GM23338 (cell line): ENCODE data around the gene ASAP2. TPM values are rescaled to one million over a fixed set of nuclear protein-coding genes. Genes with fewer than 3 reads are reported as not detected.

Experiments used
- ATAC-seq: fragments of 200-7000 bp; cut with Tn5 transposase; 3 replicates; pipeline ENCODE4 v1.9.1; 2020
- DNase-seq: peaks from one replicate; pipeline ENCODE4 v3.0.0-alpha.2; 2015; ENCODE audit warnings: low spot score
- H2AFZ ChIP-seq: fragments of 200-600 bp; sonication (generic); 2 replicates; pipeline ENCODE4 v1.8.0; 2016; ENCODE audit warnings: antibody characterized with exemption, mild to moderate bottlenecking, moderate library complexity
- H3F3A ChIP-seq: fragments of 200-600 bp; sonication (generic); replicated peaks from 2 replicates; pipeline ENCODE4 v1.8.0; 2017; ENCODE audit warnings: antibody characterized with exemption, mixed run types, low read depth
- H3K27ac ChIP-seq: fragments of 200-600 bp; sonication (generic); 2 replicates; pipeline ENCODE4 v1.6.1; 2016; ENCODE audit warnings: low read depth
- H3K27me3 ChIP-seq: fragments of 200-600 bp; sonication (generic); 2 replicates; pipeline ENCODE4 v1.8.0; 2016; ENCODE audit warnings: mild to moderate bottlenecking, mixed run types, moderate library complexity; ENCODE audit not compliant: insufficient read depth
- H3K36me3 ChIP-seq: fragments of 200-600 bp; sonication (generic); 2 replicates; pipeline ENCODE4 v1.8.0; 2016; ENCODE audit warnings: mild to moderate bottlenecking; ENCODE audit not compliant: insufficient read depth
- H3K4me1 ChIP-seq: fragments of 200-600 bp; sonication (generic); 2 replicates; pipeline ENCODE4 v1.8.0; 2016; ENCODE audit warnings: mild to moderate bottlenecking, moderate library complexity; ENCODE audit not compliant: insufficient read depth
- H3K4me2 ChIP-seq: fragments of 200-600 bp; sonication (generic); 2 replicates; pipeline ENCODE4 v1.7.1; 2017; ENCODE audit warnings: mixed run types
- H3K4me3 ChIP-seq: fragments of 200-600 bp; sonication (generic); 2 replicates; pipeline ENCODE4 v1.6.1; 2016; ENCODE audit warnings: mixed run types
- H3K79me2 ChIP-seq: fragments of 200-600 bp; sonication (generic); replicated peaks from 2 replicates; pipeline ENCODE4 v1.8.0; 2017; ENCODE audit warnings: mild to moderate bottlenecking; ENCODE audit not compliant: insufficient read depth
- H3K9me2 ChIP-seq: fragments of 200-600 bp; sonication (generic); 2 replicates; pipeline ENCODE4 v1.8.0; 2017; ENCODE audit not compliant: insufficient read depth
- H4K20me1 ChIP-seq: fragments of 200-600 bp; sonication (generic); replicated peaks from 2 replicates; pipeline ENCODE4 v1.8.0; 2017; ENCODE audit warnings: mild to moderate bottlenecking; ENCODE audit not compliant: insufficient read depth
- H3K27ac Mint-ChIP-seq: 2 replicates; pipeline ENCODE4 v1.8.0; 2020; ENCODE audit warnings: inconsistent platforms, mild to moderate bottlenecking, moderate library complexity, mixed read lengths
- H3K27me3 Mint-ChIP-seq: 3 replicates; pipeline ENCODE4 v1.8.0; 2022; ENCODE audit warnings: low read depth, mild to moderate bottlenecking, moderate library complexity, mixed read lengths, inconsistent platforms; ENCODE audit not compliant: insufficient read depth, poor library complexity
- H3K36me3 Mint-ChIP-seq: 3 replicates; pipeline ENCODE4 v1.8.0; 2021; ENCODE audit warnings: low read depth, mild to moderate bottlenecking, inconsistent platforms, moderate library complexity, mixed read lengths
- H3K4me1 Mint-ChIP-seq: 3 replicates; pipeline ENCODE4 v1.8.0; 2020; ENCODE audit warnings: mild to moderate bottlenecking, inconsistent platforms, mixed read lengths
- H3K4me3 Mint-ChIP-seq: 3 replicates; pipeline ENCODE4 v1.8.0; 2021; ENCODE audit warnings: moderate library complexity, mild to moderate bottlenecking, inconsistent platforms, mixed read lengths
- H3K9me3 Mint-ChIP-seq: 3 replicates; pipeline ENCODE4 v1.8.0; 2020; ENCODE audit warnings: moderate library complexity, mild to moderate bottlenecking, inconsistent platforms, mixed read lengths
- CREB1 ChIP-seq: fragments of 250-450 bp; sonication (Bioruptor Pico); IDR thresholded peaks from 2 replicates; pipeline ENCODE4 v1.5.0; 2020; ENCODE audit warnings: low read depth, mild to moderate bottlenecking, moderate library complexity
- CTCF ChIP-seq, 2 experiments: fragments of 200-600 bp in 1 of 2; sonication (generic) in 1 of 2; conservative IDR thresholded peaks; 2 replicates each; pipeline versions ENCODE4 v1.5.1 to v1.6.1; 2016 to 2017; ENCODE audit warnings: antibody characterized with exemption in 2 of 2, low read depth in 2 of 2, mild to moderate bottlenecking in 2 of 2, moderate library complexity in 1 of 2
- EZH2 ChIP-seq: fragments of 200-600 bp; sonication (generic); IDR thresholded peaks from one replicate; pipeline ENCODE4 v1.8.0; 2017; ENCODE audit warnings: antibody characterized with exemption, mild to moderate bottlenecking, low read depth; ENCODE audit not compliant: unreplicated experiment
- EZH2phosphoT487 ChIP-seq: fragments of 200-600 bp; sonication (generic); IDR thresholded peaks from one replicate; pipeline ENCODE4 v1.8.1; 2018; ENCODE audit warnings: antibody characterized with exemption; ENCODE audit not compliant: unreplicated experiment
- POLR2AphosphoS5 ChIP-seq: IDR thresholded peaks from 2 replicates; pipeline ENCODE4 v1.6.1; 2016; ENCODE audit warnings: antibody characterized with exemption, low read depth
- STAT1 ChIP-seq: IDR thresholded peaks from one replicate; pipeline ENCODE4 v1.6.1; 2016; ENCODE audit warnings: antibody characterized with exemption; ENCODE audit not compliant: unreplicated experiment
- ZNF114 ChIP-seq: fragments of 250-450 bp; sonication (Bioruptor Pico); IDR thresholded peaks from 2 replicates; pipeline ENCODE4 v1.5.0; 2020; ENCODE audit warnings: mild to moderate bottlenecking, moderate library complexity
- ZNF331 ChIP-seq: fragments of 250-450 bp; sonication (Bioruptor Pico); IDR thresholded peaks from 2 replicates; pipeline ENCODE4 v1.5.0; 2020; ENCODE audit warnings: low read depth, mild to moderate bottlenecking, moderate library complexity
- ZNF462 ChIP-seq: fragments of 250-450 bp; sonication (Bioruptor Pico); IDR thresholded peaks from 2 replicates; pipeline ENCODE4 v1.5.0; 2020; ENCODE audit warnings: mild to moderate bottlenecking, moderate library complexity
- polyA plus RNA-seq: library from polyadenylated mRNA; unstranded; fragments of >200 nt; fragmentation: Nextera tagmentation; extraction: Ambion mirVana; gene quantifications from 2 replicates; pipeline ENCODE4 v1.2.1, GENCODE V29; 2016
- total RNA-seq: library from RNA; depleted of rRNA; stranded (reverse); fragments of >200 nt; shearing (Covaris generic); gene quantifications from 2 replicates; pipeline ENCODE4 v1.2.3, GENCODE V29; 2014

The ASAP2 gene
- total and polyA plus RNA-seq, 2 experiments from 2014 or later: 2.6 to 15.6 TPM

GRCh38 chr2:9179572-9180201 is 26.9 kb upstream of the ASAP2 start:
- Mint-ChIP-seq H3K9me3 (no peaks in the 10 kb centered on the region; the same call in 2 of the 3 replicates), H3K27me3 (peaks cover 4% of the 10 kb centered on the region), H3K36me3 (no peaks in the 10 kb centered on the region), H3K4me3 (no peak overlapping the region), H3K4me1 (peaks cover 32% of the 10 kb centered on the region), H3K27ac (no peak overlapping the region)
- Histone ChIP-seq H4K20me1 (no peaks in the 10 kb centered on the region; the same call in 1 of the 2 replicates), H3K4me2 (no peak overlapping the region), H3K79me2 (no peaks in the 10 kb centered on the region), H3K9me2 (no peaks in the 10 kb centered on the region), H2AFZ (no peak overlapping the region), H3K4me3 (no peak overlapping the region), H3F3A (no peaks in the 10 kb centered on the region), H3K36me3 (no peaks in the 10 kb centered on the region), H3K4me1 (peaks cover 3% of the 10 kb centered on the region), H3K27ac (no peak overlapping the region), H3K27me3 (no peaks in the 10 kb centered on the region)
- TF ChIP-seq STAT1 (no peak), CTCF (conservative IDR thresholded peaks at IDR 0.05; ENCODE audit: low read depth in 2 of 2) (no peak), EZH2 (no peak), ZNF331 (CRISPR knock-in tag) (no peak), EZH2phosphoT487 (no peak), POLR2AphosphoS5 (no peak), ZNF462 (no peak), ZNF114 (no peak), CREB1 (no peak)
- ATAC-seq (no peak), DNase-seq (no peak)
